OCI-LY3 (cell line): Measurements from ENCODE around the gene STK39.
"Not testable (repeated sequence)": the region's sequence is repeated elsewhere in the genome, so short reads cannot be mapped to it uniquely, and the experiment has no call there.

Source experiments
- H2AFZ ChIP-seq: fragments of 200-600, 300-600 bp; shearing (Covaris generic); 2 replicates; pipeline ENCODE4 v1.6.0; 2014; ENCODE audit warnings: antibody characterized with exemption, low read depth, low read length
- H3K27ac ChIP-seq: fragments of 200-600, 300-600 bp; sonication (generic); 2 replicates; pipeline ENCODE4 v1.5.1; 2014; ENCODE audit warnings: mild to moderate bottlenecking, low read length, moderate library complexity, mixed read lengths
- H3K27me3 ChIP-seq: fragments of 200-600, 300-600 bp; sonication (generic); 2 replicates; pipeline ENCODE4 v1.6.1; 2014; ENCODE audit warnings: low read depth, low read length, mixed read lengths
- H3K36me3 ChIP-seq: fragments of 200-600, 300-600 bp; sonication (generic); replicated peaks from 2 replicates; pipeline ENCODE3; 2014; ENCODE audit warnings: low read depth, low read length, mixed read lengths
- H3K4me1 ChIP-seq: fragments of 300-600, 200-600 bp; sonication (generic); 2 replicates; pipeline ENCODE4 v1.6.1; 2014; ENCODE audit warnings: low read length, mixed read lengths
- H3K4me2 ChIP-seq: fragments of 200-600, 300-600 bp; sonication (generic); 2 replicates; pipeline ENCODE4 v1.6.1; 2014; ENCODE audit warnings: low read length, mixed read lengths
- H3K4me3 ChIP-seq: fragments of 300-600, 200-600 bp; sonication (generic); 2 replicates; pipeline ENCODE4 v1.5.1; 2014; ENCODE audit warnings: antibody characterized with exemption, mild to moderate bottlenecking, low read length, moderate library complexity
- H3K79me2 ChIP-seq: fragments of 300-600, 200-600 bp; shearing (Covaris generic); 2 replicates; pipeline ENCODE4 v1.6.1; 2014; ENCODE audit warnings: mild to moderate bottlenecking, low read length, mixed read lengths
- H3K9ac ChIP-seq: fragments of 300-600, 200-600 bp; shearing (Covaris generic); 2 replicates; pipeline ENCODE4 v1.6.0; 2014; ENCODE audit warnings: mild to moderate bottlenecking, low read length, moderate library complexity
- H3K9me3 ChIP-seq: fragments of 200-600, 300-600 bp; shearing (Covaris generic); 2 replicates; pipeline ENCODE4 v1.6.1; 2014; ENCODE audit warnings: low read length, mixed read lengths; ENCODE audit not compliant: insufficient read depth
- H4K20me1 ChIP-seq: fragments of 200-600, 300-600 bp; sonication (generic); 2 replicates; pipeline ENCODE4 v1.6.1; 2016; ENCODE audit warnings: low read length, mixed read lengths; ENCODE audit not compliant: insufficient read depth
- EZH2phosphoT487 ChIP-seq: fragments of 200-600 bp; shearing (Covaris generic); IDR thresholded peaks from 2 replicates; pipeline ENCODE4 v1.6.1; 2018; ENCODE audit warnings: antibody characterized with exemption, mixed run types, low read depth
- TF ChIP-seq, protein P1 (sequence below): fragments of 200-600, 300-600 bp; sonication (generic); IDR thresholded peaks from 2 replicates; pipeline ENCODE4 v1.5.1; 2014; ENCODE audit warnings: antibody characterized with exemption, low read length, low read depth

Gene STK39

DNA sequence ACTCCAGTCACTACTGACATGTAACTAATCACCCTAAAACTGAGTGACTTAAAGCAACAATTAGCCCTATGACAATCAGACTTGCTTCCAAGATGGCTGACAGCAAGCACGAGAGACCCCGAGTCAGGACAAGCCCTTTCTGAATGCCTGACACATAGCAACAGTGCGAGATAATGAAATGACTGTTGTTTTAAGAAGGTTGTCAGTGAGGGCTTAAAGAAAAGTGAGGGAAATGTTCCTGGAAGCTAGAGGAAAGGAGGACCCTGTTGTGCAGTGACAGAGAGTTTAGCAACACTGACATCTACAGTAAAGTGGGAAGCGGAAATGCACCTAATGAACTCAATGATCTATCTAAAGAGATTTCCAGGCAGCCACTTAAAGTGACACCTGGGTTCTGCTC is 163.1 kb downstream of the STK39 start:
- Histone ChIP-seq H3K36me3 (peaks cover 20% of the 10 kb centered on the region), H2AFZ (no peak overlapping the region), H3K4me3 (no peak overlapping the region), H3K4me2 (no peak overlapping the region), H3K4me1 (peaks cover 26% of the 10 kb centered on the region), H3K27me3 (no peaks in the 10 kb centered on the region), H4K20me1 (no peaks in the 10 kb centered on the region), H3K27ac (no peak overlapping the region), H3K9ac (no peak overlapping the region), H3K9me3 (peaks cover 20% of the 10 kb centered on the region; the same call in 1 of the 2 replicates), H3K79me2 (no peaks in the 10 kb centered on the region)
- no peak for TF ChIP-seq EZH2phosphoT487
- TF ChIP-seq, protein P1, sequence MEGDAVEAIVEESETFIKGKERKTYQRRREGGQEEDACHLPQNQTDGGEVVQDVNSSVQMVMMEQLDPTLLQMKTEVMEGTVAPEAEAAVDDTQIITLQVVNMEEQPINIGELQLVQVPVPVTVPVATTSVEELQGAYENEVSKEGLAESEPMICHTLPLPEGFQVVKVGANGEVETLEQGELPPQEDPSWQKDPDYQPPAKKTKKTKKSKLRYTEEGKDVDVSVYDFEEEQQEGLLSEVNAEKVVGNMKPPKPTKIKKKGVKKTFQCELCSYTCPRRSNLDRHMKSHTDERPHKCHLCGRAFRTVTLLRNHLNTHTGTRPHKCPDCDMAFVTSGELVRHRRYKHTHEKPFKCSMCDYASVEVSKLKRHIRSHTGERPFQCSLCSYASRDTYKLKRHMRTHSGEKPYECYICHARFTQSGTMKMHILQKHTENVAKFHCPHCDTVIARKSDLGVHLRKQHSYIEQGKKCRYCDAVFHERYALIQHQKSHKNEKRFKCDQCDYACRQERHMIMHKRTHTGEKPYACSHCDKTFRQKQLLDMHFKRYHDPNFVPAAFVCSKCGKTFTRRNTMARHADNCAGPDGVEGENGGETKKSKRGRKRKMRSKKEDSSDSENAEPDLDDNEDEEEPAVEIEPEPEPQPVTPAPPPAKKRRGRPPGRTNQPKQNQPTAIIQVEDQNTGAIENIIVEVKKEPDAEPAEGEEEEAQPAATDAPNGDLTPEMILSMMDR = peak; percentile 36

DNA sequence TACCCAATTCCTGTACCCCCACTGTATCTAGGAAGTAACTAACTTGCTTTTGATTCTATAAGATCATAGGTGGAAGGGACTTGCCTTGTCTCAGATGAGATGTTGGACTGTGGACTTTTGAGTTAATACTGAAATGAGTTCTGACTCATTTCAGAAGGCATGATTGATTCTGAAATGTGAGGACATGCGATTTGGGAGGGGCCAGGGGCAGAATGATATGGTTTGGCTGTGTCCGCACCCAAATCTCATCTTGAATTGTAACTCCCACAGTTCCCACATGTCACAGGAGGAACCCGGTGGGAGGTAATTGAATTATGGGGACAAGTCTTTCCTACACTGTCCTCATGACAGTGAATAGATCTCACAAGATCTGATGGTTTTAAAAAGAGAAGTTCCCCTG is 165.9 kb downstream of the STK39 start:
- H3K9ac ChIP-seq, H2AFZ ChIP-seq, H3K4me2 ChIP-seq, H3K4me3 ChIP-seq, H4K20me1 ChIP-seq, H3K79me2 ChIP-seq, H3K27me3 ChIP-seq: not testable (repeated sequence)
- Histone ChIP-seq H3K36me3 (peaks cover 10% of the 10 kb centered on the region), H3K4me1 (peaks cover 13% of the 10 kb centered on the region), H3K27ac (peak overlapping the region; percentile 21; the same call in 1 of the 2 replicates), H3K9me3 (peaks cover 17% of the 10 kb centered on the region; the same call in 1 of the 2 replicates)

DNA sequence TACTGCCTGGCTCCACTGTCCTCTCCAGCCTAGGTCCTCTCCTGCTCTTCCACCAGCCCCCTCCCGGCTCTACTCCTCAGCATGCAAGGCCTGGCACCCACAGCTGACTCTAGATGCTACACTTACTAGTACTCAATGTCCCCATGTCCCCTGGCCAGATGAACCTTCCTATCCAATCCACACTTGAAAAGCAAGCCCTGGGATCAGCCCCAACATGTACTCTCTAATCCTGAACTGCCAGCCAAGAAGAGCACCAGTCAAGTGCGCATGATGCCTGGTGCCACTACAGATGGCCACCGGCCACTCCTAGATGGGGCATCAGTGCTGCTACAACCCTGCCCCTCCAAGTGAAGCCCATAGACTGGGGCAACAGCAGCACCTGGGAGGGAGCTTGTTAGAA is 168.2 kb downstream of the STK39 start:
- H3K79me2 ChIP-seq = no peaks in the 10 kb centered on the region
- H3K27ac ChIP-seq = no peak overlapping the region
- peaks cover 13% of the 10 kb centered on the region for H3K4me1 ChIP-seq
- H3K4me3 ChIP-seq = no peak overlapping the region
- no peaks in the 10 kb centered on the region for H3K27me3 ChIP-seq
- peaks cover 17% of the 10 kb centered on the region; the same call in 1 of the 2 replicates for H3K9me3 ChIP-seq
- no peaks in the 10 kb centered on the region for H4K20me1 ChIP-seq
- TF ChIP-seq EZH2phosphoT487 = no peak
- H2AFZ ChIP-seq = no peak overlapping the region
- peaks cover 10% of the 10 kb centered on the region for H3K36me3 ChIP-seq
- no peak overlapping the region for H3K4me2 ChIP-seq
- H3K9ac ChIP-seq = no peak overlapping the region

DNA sequence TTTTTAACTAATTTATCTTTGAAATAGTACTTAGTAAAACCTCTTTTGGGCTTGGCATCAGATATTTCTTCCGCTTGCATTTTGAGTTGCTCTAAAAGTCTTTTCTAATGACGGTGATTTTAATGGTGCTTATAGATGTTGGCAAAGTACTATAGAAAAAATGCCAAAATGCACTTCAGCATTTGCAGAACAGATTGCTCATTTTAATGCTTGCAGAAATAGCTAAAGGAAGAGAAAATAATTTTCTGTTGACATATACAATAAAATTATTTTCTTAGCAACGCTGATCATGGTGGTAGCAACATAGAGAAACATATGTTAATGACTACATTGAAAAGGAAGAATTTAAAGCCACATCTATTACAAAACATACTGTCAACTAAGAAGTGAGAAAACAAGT is 170.7 kb downstream of the STK39 start:
- Histone ChIP-seq H3K27me3 (no peaks in the 10 kb centered on the region), H3K27ac (no peak overlapping the region), H3K4me2 (no peak overlapping the region), H3K79me2 (no peaks in the 10 kb centered on the region), H2AFZ (no peak overlapping the region), H4K20me1 (no peaks in the 10 kb centered on the region), H3K9me3 (peaks cover 3% of the 10 kb centered on the region; the same call in 1 of the 2 replicates), H3K4me1 (peaks cover 9% of the 10 kb centered on the region), H3K36me3 (no peaks in the 10 kb centered on the region), H3K9ac (no peak overlapping the region), H3K4me3 (no peak overlapping the region)
- no peak for TF ChIP-seq EZH2phosphoT487
- TF ChIP-seq, protein P1 = no peak

DNA sequence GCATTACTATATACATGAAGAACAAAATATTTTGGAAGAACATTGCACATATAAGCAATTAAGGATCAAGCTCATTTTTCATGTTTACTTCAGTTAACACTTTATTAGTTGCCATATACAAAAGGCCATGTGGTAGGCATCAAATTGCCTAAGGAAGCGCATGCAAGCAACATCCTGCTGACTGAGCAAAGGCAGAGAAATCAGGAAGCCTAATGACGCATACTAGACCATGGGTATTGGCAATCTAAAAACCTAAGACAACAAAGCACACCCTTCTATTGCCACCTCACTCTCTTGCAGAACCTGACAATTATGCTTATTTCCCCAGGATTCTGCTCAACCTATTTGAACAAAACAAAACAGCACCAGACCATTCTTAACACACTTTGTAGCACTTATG is 171.9 kb downstream of the STK39 start:
- H3K4me1 ChIP-seq = no peaks in the 10 kb centered on the region
- no peaks in the 10 kb centered on the region for H3K36me3 ChIP-seq
- no peaks in the 10 kb centered on the region for H3K9me3 ChIP-seq
- TF ChIP-seq, protein P1 = no peak
- TF ChIP-seq EZH2phosphoT487 = no peak
- H3K27me3 ChIP-seq = no peaks in the 10 kb centered on the region
- H3K9ac ChIP-seq = no peak overlapping the region
- no peak overlapping the region for H3K27ac ChIP-seq
- H4K20me1 ChIP-seq = no peaks in the 10 kb centered on the region
- H3K4me2 ChIP-seq = no peak overlapping the region
- no peak overlapping the region for H3K4me3 ChIP-seq
- H2AFZ ChIP-seq = no peak overlapping the region
- no peaks in the 10 kb centered on the region for H3K79me2 ChIP-seq
